ENCODE data around the gene EIF4H. TPM values are rescaled to one million over a fixed set of nuclear protein-coding genes. Genes with fewer than 3 reads are reported as not detected.

Gene EIF4H
- total RNA-seq, 4 donors from 2014 or later = 131 to 172 (median 149) TPM

DNA sequence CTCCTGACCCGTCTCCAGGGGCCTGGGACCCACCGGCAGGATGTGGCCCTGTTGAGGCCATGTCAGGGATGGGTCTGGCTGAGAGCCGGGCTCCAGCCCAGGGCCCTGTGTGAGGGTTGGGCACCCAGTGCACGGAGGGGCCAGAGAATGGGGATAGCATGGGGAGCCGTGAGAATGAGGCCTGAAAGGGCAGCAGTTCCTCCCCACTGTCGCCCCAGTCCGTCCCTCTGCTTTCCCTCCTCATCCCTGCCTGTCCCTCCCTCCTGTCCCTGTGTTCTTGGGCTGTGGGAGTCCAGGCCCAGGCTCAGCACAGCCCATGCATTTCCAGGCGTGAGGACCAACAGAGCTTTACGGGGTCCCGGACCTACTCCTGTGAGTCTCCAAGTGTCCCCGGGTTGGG, 45.3 kb downstream of the EIF4H start:
- DNase-seq = no peak
- Histone ChIP-seq H3K4me3 (no peak overlapping the region), H3K4me1 (peaks cover 0 to 26% (median 4%) of the 10 kb centered on the region in 4 donors), H3K27ac (no peak overlapping the region), H3K9me3 (no peaks in the 10 kb centered on the region), H3K36me3 (no peaks in the 10 kb centered on the region), H3K27me3 (no peaks in the 10 kb centered on the region)
- TF ChIP-seq, protein P1, sequence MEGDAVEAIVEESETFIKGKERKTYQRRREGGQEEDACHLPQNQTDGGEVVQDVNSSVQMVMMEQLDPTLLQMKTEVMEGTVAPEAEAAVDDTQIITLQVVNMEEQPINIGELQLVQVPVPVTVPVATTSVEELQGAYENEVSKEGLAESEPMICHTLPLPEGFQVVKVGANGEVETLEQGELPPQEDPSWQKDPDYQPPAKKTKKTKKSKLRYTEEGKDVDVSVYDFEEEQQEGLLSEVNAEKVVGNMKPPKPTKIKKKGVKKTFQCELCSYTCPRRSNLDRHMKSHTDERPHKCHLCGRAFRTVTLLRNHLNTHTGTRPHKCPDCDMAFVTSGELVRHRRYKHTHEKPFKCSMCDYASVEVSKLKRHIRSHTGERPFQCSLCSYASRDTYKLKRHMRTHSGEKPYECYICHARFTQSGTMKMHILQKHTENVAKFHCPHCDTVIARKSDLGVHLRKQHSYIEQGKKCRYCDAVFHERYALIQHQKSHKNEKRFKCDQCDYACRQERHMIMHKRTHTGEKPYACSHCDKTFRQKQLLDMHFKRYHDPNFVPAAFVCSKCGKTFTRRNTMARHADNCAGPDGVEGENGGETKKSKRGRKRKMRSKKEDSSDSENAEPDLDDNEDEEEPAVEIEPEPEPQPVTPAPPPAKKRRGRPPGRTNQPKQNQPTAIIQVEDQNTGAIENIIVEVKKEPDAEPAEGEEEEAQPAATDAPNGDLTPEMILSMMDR (IDR thresholded peaks at IDR 0.05) = no peak
- TF ChIP-seq POLR2A (IDR thresholded peaks at IDR 0.05) = no peak

DNA sequence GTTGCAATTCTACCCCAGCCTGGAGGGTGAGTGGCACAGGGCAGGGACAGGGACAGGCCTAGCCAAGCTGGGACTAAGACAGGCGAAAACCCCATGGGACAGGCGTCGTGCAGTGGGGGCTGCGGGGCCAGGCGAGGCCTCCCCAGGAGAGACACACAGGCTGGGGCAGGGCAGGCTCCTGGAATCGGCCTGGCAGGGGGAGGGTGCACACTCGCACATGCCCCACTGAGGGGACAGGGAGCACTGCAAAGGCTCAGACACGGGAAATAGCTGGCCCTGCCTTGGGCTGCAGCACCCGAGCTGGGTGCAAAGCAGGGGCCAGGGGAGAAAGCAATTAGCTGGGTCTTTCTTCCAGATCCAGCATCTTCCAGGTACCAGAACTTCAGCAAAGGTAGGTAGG, 46.1 kb downstream of the EIF4H start:
- TF ChIP-seq, protein P1 (IDR thresholded peaks at IDR 0.05) = no peak
- TF ChIP-seq POLR2A (IDR thresholded peaks at IDR 0.05) = no peak
- Histone ChIP-seq H3K9me3 (no peaks in the 10 kb centered on the region), H3K36me3 (no peaks in the 10 kb centered on the region), H3K27me3 (no peaks in the 10 kb centered on the region), H3K4me1 (peaks cover 0 to 26% (median 4%) of the 10 kb centered on the region in 4 donors), H3K4me3 (no peak overlapping the region), H3K27ac (no peak overlapping the region)
- DNase-seq = no peak

DNA sequence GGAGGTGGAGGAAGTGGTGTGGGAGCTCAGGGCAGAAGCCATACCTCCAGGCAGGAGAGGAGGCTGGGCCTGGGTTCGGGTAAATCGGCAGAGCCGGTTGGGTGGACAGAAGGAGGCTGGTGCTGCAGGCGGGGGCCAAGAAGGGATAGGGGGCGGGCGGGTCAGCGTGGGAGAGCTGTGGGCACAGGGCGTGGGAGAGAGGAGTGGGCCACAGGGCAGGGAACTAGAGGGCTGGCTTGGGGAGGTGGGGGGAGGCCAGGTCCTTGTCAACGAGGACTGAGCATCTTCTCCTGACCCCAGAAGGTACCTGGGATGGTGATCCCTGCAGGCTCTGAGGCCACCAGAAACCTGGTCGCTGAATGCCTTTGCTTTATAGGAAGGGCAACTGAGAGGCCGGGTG, 47.6 kb downstream of the EIF4H start:
- H3K9me3 ChIP-seq = no peaks in the 10 kb centered on the region
- H3K4me3 ChIP-seq = no peak overlapping the region
- H3K27me3 ChIP-seq = no peaks in the 10 kb centered on the region
- no peak for DNase-seq
- peaks cover 0 to 15% (median 1%) of the 10 kb centered on the region in 4 donors for H3K4me1 ChIP-seq
- no peaks in the 10 kb centered on the region for H3K36me3 ChIP-seq
- no peak overlapping the region for H3K27ac ChIP-seq
- TF ChIP-seq, protein P1 (IDR thresholded peaks at IDR 0.05) = no peak
- no peak for TF ChIP-seq POLR2A (IDR thresholded peaks at IDR 0.05)

DNA sequence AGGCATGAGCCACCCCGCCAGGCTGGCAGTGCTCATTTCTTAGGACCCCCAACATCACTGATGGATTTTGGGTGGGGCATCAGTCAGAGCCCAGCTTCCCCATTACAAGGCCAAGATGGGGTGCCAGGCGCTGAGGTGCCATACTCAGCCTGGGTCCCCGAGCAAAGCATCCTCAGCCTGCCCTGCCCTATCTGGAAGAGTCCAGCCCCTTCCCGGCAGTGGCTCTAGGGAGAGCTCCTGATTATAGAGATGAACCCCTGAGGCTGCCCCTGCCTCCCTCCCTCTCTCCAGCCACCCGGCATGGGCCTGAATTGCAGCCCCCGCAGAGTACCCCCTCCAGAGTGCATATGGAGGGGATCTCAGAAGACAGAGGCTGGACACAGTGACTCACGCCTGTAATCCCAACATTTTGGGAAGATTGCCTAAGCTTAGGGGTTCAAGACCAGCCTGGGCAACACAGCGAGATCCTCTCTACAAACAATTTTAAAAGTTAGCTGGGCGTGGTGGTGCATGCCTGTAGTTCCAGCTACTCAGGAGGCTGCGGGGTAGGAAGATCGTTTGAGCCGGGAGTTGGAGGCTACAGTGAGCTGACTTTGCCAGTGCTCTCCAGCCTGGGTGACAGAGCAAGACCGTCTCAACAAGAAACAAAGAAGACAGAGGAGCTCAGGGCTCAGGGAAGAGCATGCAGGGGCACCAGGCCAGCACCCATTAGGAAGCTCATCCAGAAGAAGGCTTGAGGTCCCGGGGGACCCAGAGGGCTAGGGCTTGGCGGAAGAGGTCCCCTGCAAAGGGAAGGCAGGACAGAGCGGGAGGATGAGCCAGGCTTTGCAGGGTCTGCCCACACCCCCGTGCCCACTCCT, 48.9 kb downstream of the EIF4H start:
- Histone ChIP-seq H3K4me3 (no peak overlapping the region), H3K36me3 (no peaks in the 10 kb centered on the region), H3K4me1 (peaks cover 0 to 1% (median 0%) of the 10 kb centered on the region in 4 donors), H3K27ac (peak overlapping the region in 1 of 4 donors; percentile 25), H3K27me3 (no peaks in the 10 kb centered on the region), H3K9me3 (no peaks in the 10 kb centered on the region)
- TF ChIP-seq POLR2A (IDR thresholded peaks at IDR 0.05) = no peak
- TF ChIP-seq, protein P1 (IDR thresholded peaks at IDR 0.05) = no peak
- DNase-seq = no peak

DNA sequence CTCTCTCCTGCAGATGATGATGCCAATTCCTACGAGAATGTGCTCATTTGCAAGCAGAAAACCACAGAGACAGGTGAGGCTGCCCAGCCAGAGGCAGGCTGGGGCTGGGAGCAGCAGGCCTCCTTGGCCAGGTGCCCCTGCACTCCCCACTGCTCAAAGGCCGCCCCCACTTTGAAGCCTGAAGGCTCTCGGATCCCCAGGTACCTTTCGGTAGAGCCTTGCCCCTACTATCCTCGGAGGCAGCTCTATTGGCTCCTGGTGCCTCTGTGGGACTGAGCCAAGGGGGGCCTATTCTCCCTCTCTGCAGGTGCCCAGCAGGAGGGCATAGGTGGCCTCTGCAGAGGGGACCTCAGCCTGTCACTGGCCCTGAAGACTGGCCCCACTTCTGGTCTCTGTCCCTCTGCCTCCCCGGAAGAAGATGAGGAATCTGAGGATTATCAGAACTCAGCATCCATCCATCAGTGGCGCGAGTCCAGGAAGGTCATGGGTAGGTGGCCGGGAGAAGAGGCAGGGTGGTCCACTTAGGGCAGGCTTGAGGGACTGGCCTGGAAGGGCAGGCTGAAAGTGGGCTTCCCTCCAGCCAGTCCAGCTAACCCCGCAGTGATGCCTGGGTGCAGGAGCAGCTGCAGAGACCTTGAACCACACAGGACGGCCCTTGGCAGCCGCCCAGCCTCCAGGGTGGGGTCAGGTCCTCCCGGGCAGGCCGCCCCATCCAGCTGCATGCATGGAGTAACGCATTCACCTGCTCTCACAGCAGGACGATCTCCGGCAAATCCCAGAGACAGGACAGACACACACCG, 49.8 kb downstream of the EIF4H start:
- no peak for DNase-seq
- no peak for TF ChIP-seq POLR2A (IDR thresholded peaks at IDR 0.05)
- TF ChIP-seq, protein P1 (IDR thresholded peaks at IDR 0.05) = no peak
- Histone ChIP-seq H3K27ac (peak overlapping the region in 1 of 4 donors; percentile 25), H3K4me3 (no peak overlapping the region), H3K36me3 (no peaks in the 10 kb centered on the region), H3K9me3 (no peaks in the 10 kb centered on the region), H3K4me1 (no peaks in the 10 kb centered on the region), H3K27me3 (no peaks in the 10 kb centered on the region)

Measured in Peyer's patch (tissue), 4 donors.